K562 (cell line): Measurements from ENCODE around the gene TMEM132D. TPM values are rescaled to one million over a fixed set of nuclear protein-coding genes. Genes with fewer than 3 reads are reported as not detected.

Source experiments
- ATAC-seq: fragments of 200-7000 bp; cut with Tn5 transposase; 3 replicates; pipeline ENCODE4 v1.9.1; 2020; ENCODE audit warnings: moderate library complexity
- BruUV-seq: library from RNA; stranded (reverse); fragments of 400-500 nt; replicated peaks from 2 replicates; lab custom pipeline; 2021; lab: Mats Ljungman, UMichigan
- CTCF ChIA-PET: fragments of 300-600 bp; formaldehyde crosslinking; extraction: SDS; loops from one replicate; lab custom pipeline; 2021; ENCODE audit warnings: low intra/inter-chr PET ratio; lab: Yijun Ruan, JAX
- POLR2A ChIA-PET: fragments of 300-600, 350-650 bp; sonication (Branson Sonifier 250); formaldehyde crosslinking; extraction: SDS; loops from one replicate; lab custom pipeline; 2021; ENCODE audit warnings: antibody characterized with exemption, inconsistent platforms; lab: Yijun Ruan, JAX
- DNase-seq, 4 experiments: peaks; one replicate each; pipeline versions ENCODE4 v3.0.0 to v3.0.0-alpha.2; 2011 to 2018; ENCODE audit warnings: low spot score in 3 of 4, mixed read lengths in 3 of 4; ENCODE audit errors: extremely low read depth in 1 of 4
- FAIRE-seq: peaks from 2 replicates; lab custom pipeline; 2011; peaks lifted over from hg19 to GRCh38; lab: Jason Lieb, UNC
- H2AFZ ChIP-seq: 2 replicates; pipeline ENCODE4 v1.6.0; 2011; ENCODE audit warnings: low read depth, low read length, control low read depth, inconsistent platforms
- H3K27ac ChIP-seq: fragments of 200-600 bp; 3 replicates; pipeline ENCODE4 v1.8.0; 2011; ENCODE audit warnings: low read depth, mild to moderate bottlenecking, control low read depth, inconsistent platforms, low read length, moderate library complexity, mixed read lengths; ENCODE audit errors: extremely low read depth
- H3K27me3 ChIP-seq, 2 experiments: fragments of 300-600 bp in 1 of 2; 2 replicates in 1 of 2; 3 replicates in 1 of 2; pipeline versions ENCODE4 v1.6.0 to v1.8.0; 2011; ENCODE audit warnings: inconsistent platforms in 2 of 2, low read length in 2 of 2, mild to moderate bottlenecking in 1 of 2, mixed read lengths in 1 of 2, moderate library complexity in 1 of 2; ENCODE audit not compliant: control insufficient read depth in 2 of 2, insufficient read depth in 2 of 2
- H3K36me3 ChIP-seq: fragments of 300-600 bp; 3 replicates; pipeline ENCODE4 v1.8.0; 2011; ENCODE audit warnings: mild to moderate bottlenecking, low read length, inconsistent platforms; ENCODE audit not compliant: control insufficient read depth, insufficient read depth
- H3K4me1 ChIP-seq, 2 experiments: fragments of 200-600 bp in 1 of 2; replicated peaks in 1 of 2; 2 replicates in 1 of 2; 3 replicates in 1 of 2; pipeline versions ENCODE4 v1.5.1 to v1.8.0; 2011; ENCODE audit warnings: inconsistent platforms in 2 of 2, low read length in 2 of 2, mild to moderate bottlenecking in 1 of 2, mixed read lengths in 1 of 2, moderate library complexity in 1 of 2; ENCODE audit not compliant: control insufficient read depth in 2 of 2, insufficient read depth in 2 of 2
- H3K4me2 ChIP-seq: 2 replicates; pipeline ENCODE4 v1.6.1; 2011; ENCODE audit warnings: low read length, control low read depth, inconsistent platforms, mixed read lengths; ENCODE audit not compliant: insufficient read depth
- H3K4me3 ChIP-seq: fragments of 200-600 bp; sonication (generic), shearing (Covaris generic); 2 replicates; pipeline ENCODE4 v1.5.1; 2016; ENCODE audit warnings: control low read depth, inconsistent platforms
- H3K79me2 ChIP-seq: fragments of 200-600 bp; 3 replicates; pipeline ENCODE4 v1.8.0; 2011; ENCODE audit warnings: low read length, inconsistent platforms; ENCODE audit not compliant: control insufficient read depth, insufficient read depth
- H3K9ac ChIP-seq, 2 experiments: 2 replicates each; pipeline versions ENCODE4 v1.6.0 to v1.6.1; 2011; ENCODE audit warnings: low read depth in 2 of 2, low read length in 2 of 2, control low read depth in 1 of 2, inconsistent platforms in 1 of 2, mild to moderate bottlenecking in 1 of 2, mixed read lengths in 1 of 2; ENCODE audit not compliant: insufficient read depth in 1 of 2
- H3K9me1 ChIP-seq: one replicate; pipeline ENCODE4 v1.6.0; 2011; ENCODE audit warnings: inconsistent platforms, mild to moderate bottlenecking, low read length, moderate library complexity; ENCODE audit not compliant: control insufficient read depth, insufficient read depth
- H3K9me3 ChIP-seq: replicated peaks from 2 replicates; pipeline ENCODE4 v1.5.1; 2011; ENCODE audit warnings: low read depth, low read length, inconsistent platforms; ENCODE audit not compliant: control insufficient read depth, insufficient read depth
- H4K20me1 ChIP-seq: replicated peaks from 2 replicates; pipeline ENCODE4 v1.6.1; 2011; ENCODE audit warnings: low read length, inconsistent platforms, mixed read lengths; ENCODE audit not compliant: control insufficient read depth, insufficient read depth
- CBX2 ChIP-seq: fragments of 200-600 bp; sonication (generic); IDR thresholded peaks from one replicate; pipeline ENCODE4 v1.6.1; 2012; ENCODE audit warnings: mild to moderate bottlenecking, low read length, inconsistent platforms; ENCODE audit not compliant: insufficient read depth, poor library complexity, severe bottlenecking
- HDAC6 ChIP-seq: IDR thresholded peaks from 2 replicates; pipeline ENCODE4 v1.6.1; 2012; ENCODE audit warnings: low read depth, mild to moderate bottlenecking, control low read depth, inconsistent platforms, low read length, moderate library complexity
- MEF2A ChIP-seq: IDR thresholded peaks from 2 replicates; pipeline ENCODE4 v1.6.1; 2011; ENCODE audit warnings: low read depth, mild to moderate bottlenecking, low read length, moderate library complexity; ENCODE audit not compliant: control insufficient read depth
- MIER1 ChIP-seq: fragments of 450-650 bp; IDR thresholded peaks from 2 replicates; pipeline ENCODE4 v1.6.1; 2016; ENCODE audit warnings: antibody characterized with exemption, mild to moderate bottlenecking, low read depth
- NFXL1 ChIP-seq: fragments of 450-650 bp; formaldehyde crosslinking; IDR thresholded peaks from 2 replicates; pipeline ENCODE4 v1.4.0; 2021; ENCODE audit warnings: mild to moderate bottlenecking
- RBM22 ChIP-seq: fragments of 200-400 bp; formaldehyde crosslinking; IDR thresholded peaks from 2 replicates; pipeline ENCODE4 v1.6.1; 2018; ENCODE audit warnings: low read length, low read depth; ENCODE audit not compliant: poor library complexity, severe bottlenecking
- RREB1 ChIP-seq: fragments of 250-450 bp; sonication (Bioruptor Pico); IDR thresholded peaks from 2 replicates; pipeline ENCODE4 v1.4.0; 2020
- ZNF324 ChIP-seq: fragments of 250-450 bp; sonication (Bioruptor Pico); IDR thresholded peaks from 2 replicates; pipeline ENCODE4 v1.4.0; 2020; ENCODE audit warnings: mild to moderate bottlenecking
- WGBS: fragments of 100-300 bp; shearing (Covaris generic); methylation state at CpG from one replicate; pipeline ENCODE4 v1.1.6; 2016; ENCODE audit warnings: low coverage, mixed read lengths; ENCODE audit not compliant: insufficient coverage; ENCODE audit errors: missing lambda C conversion rate; 5-methylcytosine and 5-hydroxymethylcytosine counted together
- in situ Hi-C: fragments of 300-500 bp; cut with MboI; formaldehyde crosslinking; loops from 4 replicates; pipeline ENCODE4 v1.15.0; 2018; ENCODE audit warnings: inconsistent platforms, mixed read lengths
- intact Hi-C: fragments of 100-400 bp; cut with micrococcal nuclease; formaldehyde crosslinking; loops from 2 replicates; pipeline ENCODE4 v1.14.2; 2022
- polyA plus RNA-seq, 8 experiments: library from polyadenylated mRNA; depleted of rRNA in 4 of 8; stranded (reverse) in 5 of 8; unstranded in 3 of 8; fragments of >200 nt; fragmentation: Nextera tagmentation in 2 of 8; fragmentation: Illumina TruSeq in 1 of 8; extraction: Ambion mirVana in 2 of 8; extraction: Trizol in 1 of 8; gene quantifications; 2 replicates each; pipeline versions ENCODE4 v1.2.1 to v1.2.3, GENCODE V29; 2011 to 2014; ENCODE audit warnings: inconsistent platforms in 1 of 8, missing spikeins in 1 of 8
- total RNA-seq, 7 experiments: library from RNA; depleted of rRNA in 6 of 7; stranded (reverse); fragments of >200 nt in 6 of 7; fragmentation: Illumina TruSeq in 2 of 7; extraction: Trizol in 2 of 7; gene quantifications; 2 replicates each; pipeline versions ENCODE4 v1.2.1 to v1.2.3, GENCODE V29; 2011 to 2021; ENCODE audit warnings: low replicate concordance in 1 of 7
- TF ChIP-seq, protein P1 (sequence below): sonication (generic); formaldehyde crosslinking; IDR thresholded peaks from 2 replicates; pipeline ENCODE4 v1.8.1; 2022; ENCODE audit warnings: missing genetic modification reagents

The TMEM132D gene
- total and polyA plus RNA-seq, 9 of the 15 experiments (the other 6 are each of a cell fraction or from before 2014, with no cell fraction given) = not detected

- TF ChIP-seq, protein P1, sequence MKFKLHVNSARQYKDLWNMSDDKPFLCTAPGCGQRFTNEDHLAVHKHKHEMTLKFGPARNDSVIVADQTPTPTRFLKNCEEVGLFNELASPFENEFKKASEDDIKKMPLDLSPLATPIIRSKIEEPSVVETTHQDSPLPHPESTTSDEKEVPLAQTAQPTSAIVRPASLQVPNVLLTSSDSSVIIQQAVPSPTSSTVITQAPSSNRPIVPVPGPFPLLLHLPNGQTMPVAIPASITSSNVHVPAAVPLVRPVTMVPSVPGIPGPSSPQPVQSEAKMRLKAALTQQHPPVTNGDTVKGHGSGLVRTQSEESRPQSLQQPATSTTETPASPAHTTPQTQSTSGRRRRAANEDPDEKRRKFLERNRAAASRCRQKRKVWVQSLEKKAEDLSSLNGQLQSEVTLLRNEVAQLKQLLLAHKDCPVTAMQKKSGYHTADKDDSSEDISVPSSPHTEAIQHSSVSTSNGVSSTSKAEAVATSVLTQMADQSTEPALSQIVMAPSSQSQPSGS (CRISPR knock-in tag) = no peak
- no peak for TF ChIP-seq RBM22
These were observed 821.4 kb downstream of the TMEM132D start (continued) for GRCh38 chr12:129082441-129082840.

GRCh38 chr12:129081755-129082250, 822.0 kb downstream of the TMEM132D start:
- ChIA-PET POLR2A (interaction anchor here (0.6 to 0.8 kb wide), 2 partner anchors 215 to 1674 kb away, joined by 3 read pairs; no protein-coding TSS in a partner anchor), CTCF (no interaction called here)
- Histone ChIP-seq H3K9me1 (no peaks in the 10 kb centered on the region), H3K27ac (no peak overlapping the region), H2AFZ (no peak overlapping the region), H3K9ac (no peak overlapping the region), H3K4me1 (no peaks in the 10 kb centered on the region), H3K36me3 (no peaks in the 10 kb centered on the region), H3K9me3 (no peaks in the 10 kb centered on the region), H3K4me2 (no peak overlapping the region), H3K27me3 (peaks cover 6 to 56% of the 10 kb centered on the region in 2 experiments; a peak in 4 of 5 replicates), H4K20me1 (no peaks in the 10 kb centered on the region; the same call in 1 of the 2 replicates), H3K4me3 (no peak overlapping the region), H3K79me2 (no peaks in the 10 kb centered on the region)
- in situ Hi-C loops = no loop called here
- no peak for ATAC-seq
- TF ChIP-seq CBX2 (no peak), HDAC6 (no peak), ZNF324 (CRISPR knock-in tag) (no peak), NFXL1 (CRISPR knock-in tag) (no peak), RREB1 (CRISPR knock-in tag) (no peak), MIER1 (no peak), MEF2A (no peak)
- DNase-seq = no peak
- BruUV-seq = no TSS peak
- intact Hi-C loops = no loop called here
- no peak for FAIRE-seq
- under 1% methylated on average over 14 of the region's 14 CpGs for WGBS
